Bronchial epithelial cell (primary cell): ENCODE measurements around the gene PRR14L. TPM values are rescaled to one million over a fixed set of nuclear protein-coding genes. Genes with fewer than 3 reads are reported as not detected.
"Not testable (repeated sequence)": the region's sequence is repeated elsewhere in the genome, so short reads cannot be mapped to it uniquely, and the experiment has no call there.

ENCODE experiments used
- DNase-seq: peaks from one replicate; pipeline ENCODE4 v3.0.0-alpha.2; 2010; ENCODE audit warnings: low read depth
- FAIRE-seq: peaks from 2 replicates; lab custom pipeline; 2011; peaks lifted over from hg19 to GRCh38; lab: Jason Lieb, UNC
- H3K27me3 ChIP-seq: 2 replicates; pipeline ENCODE4 v1.5.1; 2011; ENCODE audit warnings: low read length; ENCODE audit not compliant: control insufficient read depth, insufficient read depth
- H3K36me3 ChIP-seq: 2 replicates; pipeline ENCODE4 v1.5.1; 2011; ENCODE audit warnings: low read length; ENCODE audit not compliant: control insufficient read depth, insufficient read depth
- H3K4me3 ChIP-seq: 2 replicates; pipeline ENCODE4 v1.5.1; 2011; ENCODE audit warnings: mild to moderate bottlenecking, low read depth, low read length, control low read depth
- CTCF ChIP-seq: IDR thresholded peaks from 2 replicates; pipeline ENCODE4 v1.5.1; 2011; ENCODE audit warnings: mild to moderate bottlenecking, moderate library complexity, low read length, control low read depth, inconsistent platforms; ENCODE audit not compliant: insufficient read depth, severe bottlenecking
- total RNA-seq: library from RNA; depleted of rRNA; stranded (reverse); fragments of >200 nt; gene quantifications from 2 replicates; pipeline ENCODE4 v1.2.1, GENCODE V29; 2014

PRR14L gene
- total RNA-seq, 1 donor from 2014 or later: 17.4 TPM

GRCh38 chr22:31678748-31679147 lies 71.2 kb downstream of the PRR14L start:
- Histone ChIP-seq H3K27me3 (no peaks in the 10 kb centered on the region), H3K4me3 (no peak overlapping the region), H3K36me3 (no peaks in the 10 kb centered on the region)
- no peak for TF ChIP-seq CTCF
- FAIRE-seq (no peak), DNase-seq (no peak)

GRCh38 chr22:31676700-31677099 lies 73.2 kb downstream of the PRR14L start:
- no peak for TF ChIP-seq CTCF
- no peak for FAIRE-seq
- H3K36me3 ChIP-seq: no peaks in the 10 kb centered on the region
- no peaks in the 10 kb centered on the region for H3K27me3 ChIP-seq
- peak; percentile 90 for DNase-seq
- peak overlapping the region; percentile 32 for H3K4me3 ChIP-seq

GRCh38 chr22:31674219-31674618 lies 75.7 kb downstream of the PRR14L start:
- FAIRE-seq, H3K4me3 ChIP-seq, H3K27me3 ChIP-seq, H3K36me3 ChIP-seq, DNase-seq: not testable (repeated sequence)

- not testable (repeated sequence) for DNase-seq, H3K4me3 ChIP-seq, H3K36me3 ChIP-seq, H3K27me3 ChIP-seq, FAIRE-seq
These were observed 81.1 kb downstream of the PRR14L start for GRCh38 chr22:31668849-31669248.

GRCh38 chr22:31662668-31663037 lies 87.3 kb downstream of the PRR14L start:
- FAIRE-seq: no peak

GRCh38 chr22:31661851-31662667 lies 87.9 kb downstream of the PRR14L start, which contains the start of gene PISD:
Gene PISD (minus strand): TSS chr22:31662215. CDS start chr22:31662208, 7 bp downstream.
- peak; percentile 28 for FAIRE-seq

More at GRCh38 chr22:31662668-31663037, 87.3 kb downstream of the PRR14L start:
- Histone ChIP-seq H3K27me3 (no peaks in the 10 kb centered on the region), H3K36me3 (peaks cover 1% of the 10 kb centered on the region), H3K4me3 (peak overlapping the region; percentile 61)
- no peak for TF ChIP-seq CTCF
- no peak for DNase-seq

GRCh38 chr22:31660860-31661341 lies 89.0 kb downstream of the PRR14L start:
- not testable (repeated sequence) for H3K36me3 ChIP-seq, FAIRE-seq, H3K27me3 ChIP-seq
- peak overlapping the region; percentile 61 for H3K4me3 ChIP-seq
- DNase-seq: peak; percentile 84

More at GRCh38 chr22:31661851-31662667, 87.9 kb downstream of the PRR14L start, which contains the start of gene PISD:
- peak; percentile 97 for DNase-seq
- Histone ChIP-seq H3K27me3 (no peaks in the 10 kb centered on the region), H3K4me3 (peak within 1 kb of the TSS; percentile 61), H3K36me3 (peaks cover 1% of the 10 kb centered on the region)
- no peak for TF ChIP-seq CTCF
